Measurements from ENCODE around the gene PITPNM2.
"Not testable (repeated sequence)": the region's sequence is repeated elsewhere in the genome, so short reads cannot be mapped to it uniquely, and the experiment has no call there.

The PITPNM2 gene

GRCh38 chr12:123105211-123105826, 45.6 kb downstream of the PITPNM2 start:
- Histone ChIP-seq H3K27ac (ENCODE audit: low read depth, low read length) (peak overlapping the region; percentile 57), H3K9ac (ENCODE audit: low read depth, low read length) (no peak overlapping the region), H3K4me3 (ENCODE audit: low read depth, low read length) (no peak overlapping the region), H3K4me1 (ENCODE audit: control insufficient read depth, insufficient read depth, low read length) (peaks cover 44% of the 10 kb centered on the region), H3K36me3 (ENCODE audit: control insufficient read depth, insufficient read depth, low read length) (no peaks in the 10 kb centered on the region), H3K9me3 (ENCODE audit: control insufficient read depth, insufficient read depth, low read length) (no peaks in the 10 kb centered on the region), H3K27me3 (ENCODE audit: control insufficient read depth, insufficient read depth, low read length) (no peaks in the 10 kb centered on the region)

- Histone ChIP-seq H3K36me3 (ENCODE audit: control insufficient read depth, insufficient read depth, low read length) (no peaks in the 10 kb centered on the region), H3K4me1 (ENCODE audit: control insufficient read depth, insufficient read depth, low read length) (peaks cover 44% of the 10 kb centered on the region), H3K4me3 (ENCODE audit: low read depth, low read length) (no peak overlapping the region), H3K27me3 (ENCODE audit: control insufficient read depth, insufficient read depth, low read length) (no peaks in the 10 kb centered on the region), H3K27ac (ENCODE audit: low read depth, low read length) (peak overlapping the region; percentile 57), H3K9me3 (ENCODE audit: control insufficient read depth, insufficient read depth, low read length) (no peaks in the 10 kb centered on the region), H3K9ac (ENCODE audit: low read depth, low read length) (peak overlapping the region; percentile 35; the same call in 1 of the 2 replicates)
These were observed 46.1 kb downstream of the PITPNM2 start for GRCh38 chr12:123104809-123105208.

GRCh38 chr12:123104094-123104493, 46.8 kb downstream of the PITPNM2 start:
- H3K4me1 ChIP-seq (ENCODE audit: control insufficient read depth, insufficient read depth, low read length), result peaks cover 44% of the 10 kb centered on the region
- H3K4me3 ChIP-seq (ENCODE audit: low read depth, low read length); H3K27me3 ChIP-seq (ENCODE audit: control insufficient read depth, insufficient read depth, low read length); H3K36me3 ChIP-seq (ENCODE audit: control insufficient read depth, insufficient read depth, low read length); H3K27ac ChIP-seq (ENCODE audit: low read depth, low read length); H3K9me3 ChIP-seq (ENCODE audit: control insufficient read depth, insufficient read depth, low read length); H3K9ac ChIP-seq (ENCODE audit: low read depth, low read length): not testable (repeated sequence)

- Histone ChIP-seq H3K27me3 (ENCODE audit: control insufficient read depth, insufficient read depth, low read length) (no peaks in the 10 kb centered on the region), H3K4me1 (ENCODE audit: control insufficient read depth, insufficient read depth, low read length) (peaks cover 44% of the 10 kb centered on the region), H3K9me3 (ENCODE audit: control insufficient read depth, insufficient read depth, low read length) (no peaks in the 10 kb centered on the region), H3K9ac (ENCODE audit: low read depth, low read length) (0 out of 2 replicates have a peak overlapping the region, but pooled peaks have one; percentile 10), H3K4me3 (ENCODE audit: low read depth, low read length) (no peak overlapping the region), H3K27ac (ENCODE audit: low read depth, low read length) (peak overlapping the region; percentile 61), H3K36me3 (ENCODE audit: control insufficient read depth, insufficient read depth, low read length) (no peaks in the 10 kb centered on the region)
These were observed 47.9 kb downstream of the PITPNM2 start for GRCh38 chr12:123102781-123103503.

GRCh38 chr12:123102366-123102765, 48.5 kb downstream of the PITPNM2 start:
- no peaks in the 10 kb centered on the region for H3K9me3 ChIP-seq (ENCODE audit: control insufficient read depth, insufficient read depth, low read length)
- H3K27me3 ChIP-seq (ENCODE audit: control insufficient read depth, insufficient read depth, low read length), result no peaks in the 10 kb centered on the region
- H3K9ac ChIP-seq (ENCODE audit: low read depth, low read length), result 0 out of 2 replicates have a peak overlapping the region, but pooled peaks have one; percentile 10
- H3K36me3 ChIP-seq (ENCODE audit: control insufficient read depth, insufficient read depth, low read length), result no peaks in the 10 kb centered on the region
- peak overlapping the region; percentile 61 for H3K27ac ChIP-seq (ENCODE audit: low read depth, low read length)
- peaks cover 41% of the 10 kb centered on the region for H3K4me1 ChIP-seq (ENCODE audit: control insufficient read depth, insufficient read depth, low read length)
- no peak overlapping the region for H3K4me3 ChIP-seq (ENCODE audit: low read depth, low read length)

- Histone ChIP-seq H3K4me1 (ENCODE audit: control insufficient read depth, insufficient read depth, low read length) (peaks cover 40% of the 10 kb centered on the region), H3K4me3 (ENCODE audit: low read depth, low read length) (no peak overlapping the region), H3K27ac (ENCODE audit: low read depth, low read length) (no peak overlapping the region), H3K9me3 (ENCODE audit: control insufficient read depth, insufficient read depth, low read length) (no peaks in the 10 kb centered on the region), H3K27me3 (ENCODE audit: control insufficient read depth, insufficient read depth, low read length) (no peaks in the 10 kb centered on the region), H3K9ac (ENCODE audit: low read depth, low read length) (no peak overlapping the region), H3K36me3 (ENCODE audit: control insufficient read depth, insufficient read depth, low read length) (no peaks in the 10 kb centered on the region)
These were observed 49.4 kb downstream of the PITPNM2 start for GRCh38 chr12:123101526-123101925.

Measured in HUES48 (cell line).